Right cardiac atrium (tissue), 5 donors: ENCODE results near the gene PRKAB1. TPM values are rescaled to one million over a fixed set of nuclear protein-coding genes. Genes with fewer than 3 reads are reported as not detected.

Source experiments
- ATAC-seq, 2 donors: fragments of 200-7000 bp; cut with Tn5 transposase; one replicate each; pipeline versions ENCODE4 v1.8.0 to v1.9.1; 2020; ENCODE audit warnings: moderate library complexity in 2 of 2, mild to moderate bottlenecking in 1 of 2
- DNase-seq, 3 donors: peaks; one replicate each; pipeline ENCODE4 v3.0.0-alpha.2; 2020
- H3K27ac ChIP-seq: one replicate; pipeline ENCODE4 v1.5.1; 2013; ENCODE audit warnings: mild to moderate bottlenecking, low read length, control low read depth, moderate library complexity
- H3K27me3 ChIP-seq: one replicate; pipeline ENCODE4 v1.6.1; 2013; ENCODE audit not compliant: control insufficient read depth, insufficient read depth
- H3K4me1 ChIP-seq: one replicate; pipeline ENCODE4 v1.6.1; 2013; ENCODE audit warnings: low read length; ENCODE audit not compliant: control insufficient read depth, insufficient read depth
- H3K4me3 ChIP-seq: one replicate; pipeline ENCODE4 v1.5.1; 2013; ENCODE audit warnings: low read length, control low read depth
- H3K9me3 ChIP-seq: one replicate; pipeline ENCODE4 v1.6.1; 2013; ENCODE audit warnings: low read length; ENCODE audit not compliant: control insufficient read depth
- WGBS: extraction: QIAGEN DNeasy Blood & Tissue Kit; methylation state at CpG from one replicate; pipeline ENCODE4 v1.1.7; 2013; 5-methylcytosine and 5-hydroxymethylcytosine counted together
- intact Hi-C, 4 donors: fragments of 100-400 bp; cut with DNase I; formaldehyde crosslinking; loops; one replicate each; pipeline versions ENCODE4 v1.11.0 to v1.14.0; 2022 to 2023
- polyA plus RNA-seq: library from polyadenylated mRNA; stranded (reverse); fragments of 200-250 nt; gene quantifications from one replicate; pipeline ENCODE4 v1.2.3, GENCODE V29; 2013
- total RNA-seq, 4 donors: library from RNA; stranded (reverse); fragmentation: NEBNext Ultra II Directional; extraction: Animal tissue kit (Norgen Biotek cat#: 25700); gene quantifications; one replicate each; pipeline ENCODE4 v1.2.1, GENCODE V29; 2021
- donor health status: healthy with polysubstance abuse.
- donor health status: DM: no; HTN: yes; CAD: no.
- donor health status: DM: no; HTN: no; CAD: no.
- donor health status: DM: no; HTN: yes; CAD: no; lungs with severe emphysema.
- donor health status: DM: yes; HTN: yes; CAD: no.

The PRKAB1 gene
- total and polyA plus RNA-seq, 5 donors: 9.8 to 16.3 (median 13.0) TPM

- Histone ChIP-seq H3K4me1 (peaks cover 3% of the 10 kb centered on the region), H3K9me3 (no peaks in the 10 kb centered on the region), H3K4me3 (no peak overlapping the region), H3K27ac (no peak overlapping the region), H3K27me3 (no peaks in the 10 kb centered on the region)
- ATAC-seq (no peak), DNase-seq (no peak)
- 97% methylated on average over 4 of the region's 4 CpGs for WGBS
- intact Hi-C loops: no loop called here
These were observed 43.8 kb downstream of the PRKAB1 start for GRCh38 chr12:119711693-119712092.

GRCh38 chr12:119712721-119713120 is 44.8 kb downstream of the PRKAB1 start:
- DNase-seq (no peak), ATAC-seq (no peak)
- WGBS: 98% methylated on average over 11 of the region's 11 CpGs
- H3K4me3 ChIP-seq: no peak overlapping the region
- peaks cover 3% of the 10 kb centered on the region for H3K4me1 ChIP-seq
- intact Hi-C loops: no loop called here
- no peaks in the 10 kb centered on the region for H3K27me3 ChIP-seq
- no peak overlapping the region for H3K27ac ChIP-seq
- H3K9me3 ChIP-seq: no peaks in the 10 kb centered on the region

DNA sequence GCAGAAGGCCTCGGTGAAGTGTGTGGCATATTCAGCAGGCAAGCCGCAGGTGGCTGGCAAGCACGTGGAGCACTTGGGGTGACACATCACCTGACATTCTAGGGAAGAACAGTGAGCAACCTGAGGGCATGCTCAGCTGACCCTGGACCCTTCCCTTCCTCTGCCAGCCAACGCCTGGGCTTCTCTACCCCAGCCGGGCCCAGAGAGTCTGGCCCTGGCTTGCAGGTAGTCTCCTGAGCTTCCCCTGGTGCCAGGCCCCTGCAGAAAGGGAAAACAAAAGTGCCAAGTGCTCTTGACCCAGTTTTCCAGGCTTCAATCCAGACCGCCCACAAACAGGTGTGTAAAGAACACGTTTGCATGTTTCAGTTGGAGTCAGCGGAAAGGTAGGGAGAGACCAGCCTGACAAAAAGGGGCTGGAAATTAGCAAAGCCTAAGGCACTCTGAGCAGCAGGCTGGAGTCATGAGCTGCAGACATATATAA is 45.7 kb downstream of the PRKAB1 start:
- Histone ChIP-seq H3K9me3 (no peaks in the 10 kb centered on the region), H3K4me3 (no peak overlapping the region), H3K4me1 (peaks cover 3% of the 10 kb centered on the region), H3K27ac (no peak overlapping the region), H3K27me3 (no peaks in the 10 kb centered on the region)
- 95% methylated on average over 8 of the region's 8 CpGs for WGBS
- intact Hi-C loops: no loop called here
- no peak for ATAC-seq
- no peak for DNase-seq

DNA sequence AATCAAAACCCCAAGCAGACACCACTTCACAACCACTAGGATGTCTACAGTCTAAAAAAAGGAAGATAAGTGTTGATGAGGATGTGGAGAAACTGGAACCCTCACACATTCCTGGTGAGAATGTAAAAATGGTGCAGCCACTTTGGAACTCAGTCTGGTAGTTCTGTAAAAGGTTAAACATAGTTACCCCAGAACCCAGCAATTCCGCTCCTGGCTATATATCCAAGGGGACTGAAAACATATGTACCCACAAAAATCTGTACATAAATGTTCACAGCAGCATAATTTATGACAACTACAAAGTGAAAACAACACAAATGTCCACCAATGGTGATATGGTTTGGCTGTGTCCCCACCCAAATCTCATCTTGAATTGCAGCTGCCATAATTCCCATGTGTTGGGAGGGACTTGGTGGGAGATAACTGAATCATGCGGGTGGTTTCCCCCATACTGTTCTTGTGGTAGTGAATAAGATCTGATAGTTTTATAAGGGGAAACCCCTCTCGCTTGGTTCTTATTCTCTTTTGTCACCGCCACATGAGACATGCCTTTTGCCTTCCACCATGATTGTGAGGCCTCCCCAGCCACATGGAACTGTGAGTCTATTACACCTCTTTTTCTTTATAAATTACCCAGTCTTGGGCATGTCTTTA is 46.8 kb downstream of the PRKAB1 start:
- ATAC-seq (no peak), DNase-seq (no peak)
- 99% methylated on average over 4 of the region's 4 CpGs for WGBS
- no peak overlapping the region for H3K27ac ChIP-seq
- peaks cover 3% of the 10 kb centered on the region for H3K4me1 ChIP-seq
- H3K4me3 ChIP-seq: no peak overlapping the region
- intact Hi-C loops: no loop called here
- no peaks in the 10 kb centered on the region for H3K27me3 ChIP-seq
- H3K9me3 ChIP-seq: no peaks in the 10 kb centered on the region

DNA sequence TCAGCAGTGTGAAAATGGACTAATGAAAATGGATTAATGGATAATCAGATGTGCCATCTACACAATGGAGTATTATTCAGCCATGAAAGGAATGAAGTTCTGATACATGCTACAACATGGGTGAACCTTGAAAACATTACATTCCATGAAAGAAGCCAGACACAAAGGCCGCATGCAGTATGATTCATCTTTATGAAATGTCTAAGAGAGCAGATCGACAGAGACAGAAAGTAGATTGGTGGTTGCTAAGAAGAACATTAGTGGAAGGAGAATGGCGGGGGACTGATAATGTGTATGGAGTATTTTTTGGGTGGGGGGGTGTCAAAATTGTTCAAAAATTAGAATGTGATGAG is 47.3 kb downstream of the PRKAB1 start:
- Histone ChIP-seq H3K4me1 (peaks cover 3% of the 10 kb centered on the region), H3K9me3 (no peaks in the 10 kb centered on the region), H3K27ac (no peak overlapping the region), H3K27me3 (no peaks in the 10 kb centered on the region), H3K4me3 (no peak overlapping the region)
- intact Hi-C loops: no loop called here
- DNase-seq (no peak), ATAC-seq (no peak)
- 97% methylated on average over 3 of the region's 3 CpGs for WGBS

- peaks cover 3% of the 10 kb centered on the region for H3K4me1 ChIP-seq
- no peaks in the 10 kb centered on the region for H3K9me3 ChIP-seq
- DNase-seq (no peak), ATAC-seq (no peak)
- intact Hi-C loops: no loop called here
- 95% methylated on average over 17 of the region's 17 CpGs for WGBS
- no peak overlapping the region for H3K4me3 ChIP-seq
- no peaks in the 10 kb centered on the region for H3K27me3 ChIP-seq
- no peak overlapping the region for H3K27ac ChIP-seq
These were observed 50.2 kb downstream of the PRKAB1 start for GRCh38 chr12:119718141-119718540.

- H3K4me1 ChIP-seq: peaks cover 3% of the 10 kb centered on the region
- no peak overlapping the region for H3K27ac ChIP-seq
- no peaks in the 10 kb centered on the region for H3K27me3 ChIP-seq
- no peaks in the 10 kb centered on the region for H3K9me3 ChIP-seq
- DNase-seq (no peak), ATAC-seq (no peak)
- H3K4me3 ChIP-seq: no peak overlapping the region
- intact Hi-C loops: no loop called here
These were observed 52.4 kb downstream of the PRKAB1 start for GRCh38 chr12:119720349-119720748.

- DNase-seq (no peak), ATAC-seq (no peak)
- no peak overlapping the region for H3K27ac ChIP-seq
- no peaks in the 10 kb centered on the region for H3K27me3 ChIP-seq
- intact Hi-C loops: no loop called here
- peaks cover 2% of the 10 kb centered on the region for H3K4me1 ChIP-seq
- WGBS: 95% methylated on average over 4 of the region's 4 CpGs
- H3K9me3 ChIP-seq: no peaks in the 10 kb centered on the region
- no peak overlapping the region for H3K4me3 ChIP-seq
These were observed 53.4 kb downstream of the PRKAB1 start for GRCh38 chr12:119721306-119721705.

DNA sequence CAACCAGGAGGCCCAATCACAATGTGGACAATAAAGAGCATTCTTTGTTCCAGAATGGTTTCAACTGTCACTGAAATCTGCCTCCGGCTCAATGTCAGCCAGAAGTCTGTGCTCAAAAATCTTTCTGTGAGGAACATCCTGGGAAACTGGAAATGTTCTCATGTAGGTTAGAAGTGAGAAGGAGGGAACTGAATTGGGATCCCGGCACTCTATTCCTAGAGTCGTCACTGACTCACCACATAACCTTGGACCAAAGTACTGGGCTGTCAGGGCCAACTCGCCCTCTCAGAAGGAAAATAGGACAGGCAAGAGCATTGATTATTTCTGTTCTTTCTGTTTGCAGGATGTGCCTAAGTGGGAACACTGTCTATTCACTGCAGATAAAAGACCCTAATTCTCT is 57.6 kb downstream of the PRKAB1 start:
- Histone ChIP-seq H3K27ac (no peak overlapping the region), H3K27me3 (no peaks in the 10 kb centered on the region), H3K9me3 (no peaks in the 10 kb centered on the region), H3K4me3 (no peak overlapping the region), H3K4me1 (no peaks in the 10 kb centered on the region)
- no peak for DNase-seq
- no peak for ATAC-seq
- WGBS: 89% methylated on average over 4 of the region's 4 CpGs
- intact Hi-C loops: no loop called here

GRCh38 chr12:119727600-119728443 is 59.9 kb downstream of the PRKAB1 start:
- intact Hi-C loops: loop anchor here in 1 of 4 donors (2.0 kb wide), 1 partner anchor 53 kb away; no protein-coding TSS in a partner anchor
- ATAC-seq (no peak), DNase-seq (no peak)
- no peak overlapping the region for H3K27ac ChIP-seq
- 98% methylated on average over 3 of the region's 3 CpGs for WGBS
- H3K4me1 ChIP-seq: no peaks in the 10 kb centered on the region
- H3K27me3 ChIP-seq: no peaks in the 10 kb centered on the region
- no peaks in the 10 kb centered on the region for H3K9me3 ChIP-seq
- no peak overlapping the region for H3K4me3 ChIP-seq

- DNase-seq (no peak), ATAC-seq (no peak)
- no peak overlapping the region for H3K4me3 ChIP-seq
- no peaks in the 10 kb centered on the region for H3K9me3 ChIP-seq
- H3K4me1 ChIP-seq: no peaks in the 10 kb centered on the region
- H3K27me3 ChIP-seq: no peaks in the 10 kb centered on the region
- intact Hi-C loops: loop anchor here in 1 of 4 donors (2.0 kb wide), 1 partner anchor 54 kb away; no protein-coding TSS in a partner anchor
- 59% methylated on average over 6 of the region's 6 CpGs for WGBS
- no peak overlapping the region for H3K27ac ChIP-seq
These were observed 60.5 kb downstream of the PRKAB1 start for GRCh38 chr12:119728444-119728745.
